ENCODE measurements around the gene CASP4.

The CASP4 gene

DNA sequence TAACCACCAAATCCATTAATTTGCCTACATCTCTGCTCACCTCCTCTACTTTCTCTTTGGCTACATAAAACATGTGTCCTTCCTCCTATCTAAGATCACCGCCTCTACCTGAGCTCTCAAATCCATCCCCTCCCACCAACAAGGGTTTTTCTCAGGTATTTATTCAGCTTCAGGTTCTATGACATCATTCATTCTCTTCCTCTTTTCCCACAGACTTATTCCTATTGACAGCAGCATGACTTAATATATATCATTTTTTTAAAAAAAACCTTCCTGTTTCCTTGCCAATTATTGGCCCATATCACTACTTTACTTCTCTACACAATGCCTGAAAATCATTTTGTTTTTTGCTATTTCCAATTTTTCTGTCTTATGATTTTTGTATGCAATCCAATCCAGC, 74.5 kb downstream of the CASP4 start:
- DNase-seq (ENCODE audit: low read depth in 2 of 2) = no peak
